ENCODE measurements around the gene DBP.

DBP gene

DNA sequence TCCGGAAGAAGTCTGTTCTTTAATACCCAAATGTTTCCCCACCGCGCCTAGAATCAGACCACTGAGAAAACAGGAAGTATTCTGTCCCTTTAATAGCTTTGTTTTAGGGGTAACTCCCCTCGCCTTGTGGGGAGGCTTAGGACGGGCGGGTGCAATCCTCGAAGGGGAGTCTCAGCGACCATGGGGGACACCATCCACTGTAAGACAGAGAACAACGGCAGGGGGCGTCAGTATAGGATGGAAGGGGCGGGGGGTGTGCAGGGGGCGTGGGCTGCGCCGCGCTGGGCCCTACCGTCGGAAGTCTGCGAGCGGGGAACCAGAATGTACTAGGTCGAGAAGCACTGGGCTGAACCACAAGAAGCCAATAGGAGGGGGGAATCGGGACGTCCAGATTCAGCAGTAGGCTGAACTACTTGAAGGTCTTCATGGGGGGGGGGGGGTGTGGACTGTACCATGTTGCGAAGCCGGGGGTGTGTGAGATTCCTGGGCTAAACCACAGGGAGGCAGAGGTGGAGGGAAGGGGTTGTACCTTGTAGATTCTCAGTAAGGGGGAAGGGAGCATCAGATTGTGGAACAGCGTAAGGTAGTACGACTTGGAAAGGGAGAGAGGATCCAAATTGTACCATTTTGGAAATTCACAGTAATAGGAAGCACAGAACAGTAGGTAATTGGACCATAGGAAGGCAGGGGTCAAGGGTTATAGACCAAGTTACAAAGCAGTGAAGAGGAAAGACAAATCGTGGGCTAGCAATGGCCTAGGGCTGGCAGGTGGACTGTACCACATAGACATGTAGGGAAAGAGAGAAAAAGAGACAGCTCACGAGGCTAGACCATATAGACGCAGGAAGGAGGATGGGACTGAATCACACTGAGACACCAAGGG, 1.0 kb upstream of the DBP start:
- TF ChIP-seq, protein P1, sequence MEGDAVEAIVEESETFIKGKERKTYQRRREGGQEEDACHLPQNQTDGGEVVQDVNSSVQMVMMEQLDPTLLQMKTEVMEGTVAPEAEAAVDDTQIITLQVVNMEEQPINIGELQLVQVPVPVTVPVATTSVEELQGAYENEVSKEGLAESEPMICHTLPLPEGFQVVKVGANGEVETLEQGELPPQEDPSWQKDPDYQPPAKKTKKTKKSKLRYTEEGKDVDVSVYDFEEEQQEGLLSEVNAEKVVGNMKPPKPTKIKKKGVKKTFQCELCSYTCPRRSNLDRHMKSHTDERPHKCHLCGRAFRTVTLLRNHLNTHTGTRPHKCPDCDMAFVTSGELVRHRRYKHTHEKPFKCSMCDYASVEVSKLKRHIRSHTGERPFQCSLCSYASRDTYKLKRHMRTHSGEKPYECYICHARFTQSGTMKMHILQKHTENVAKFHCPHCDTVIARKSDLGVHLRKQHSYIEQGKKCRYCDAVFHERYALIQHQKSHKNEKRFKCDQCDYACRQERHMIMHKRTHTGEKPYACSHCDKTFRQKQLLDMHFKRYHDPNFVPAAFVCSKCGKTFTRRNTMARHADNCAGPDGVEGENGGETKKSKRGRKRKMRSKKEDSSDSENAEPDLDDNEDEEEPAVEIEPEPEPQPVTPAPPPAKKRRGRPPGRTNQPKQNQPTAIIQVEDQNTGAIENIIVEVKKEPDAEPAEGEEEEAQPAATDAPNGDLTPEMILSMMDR (IDR thresholded peaks at IDR 0.05) = peak; percentile 15; the same call in 1 of the 2 replicates
- no peak for TF ChIP-seq ZFX (IDR thresholded peaks at IDR 0.05; ENCODE audit: borderline replicate concordance)
- peak overlapping the region; percentile 100 for H3K27ac ChIP-seq

DNA sequence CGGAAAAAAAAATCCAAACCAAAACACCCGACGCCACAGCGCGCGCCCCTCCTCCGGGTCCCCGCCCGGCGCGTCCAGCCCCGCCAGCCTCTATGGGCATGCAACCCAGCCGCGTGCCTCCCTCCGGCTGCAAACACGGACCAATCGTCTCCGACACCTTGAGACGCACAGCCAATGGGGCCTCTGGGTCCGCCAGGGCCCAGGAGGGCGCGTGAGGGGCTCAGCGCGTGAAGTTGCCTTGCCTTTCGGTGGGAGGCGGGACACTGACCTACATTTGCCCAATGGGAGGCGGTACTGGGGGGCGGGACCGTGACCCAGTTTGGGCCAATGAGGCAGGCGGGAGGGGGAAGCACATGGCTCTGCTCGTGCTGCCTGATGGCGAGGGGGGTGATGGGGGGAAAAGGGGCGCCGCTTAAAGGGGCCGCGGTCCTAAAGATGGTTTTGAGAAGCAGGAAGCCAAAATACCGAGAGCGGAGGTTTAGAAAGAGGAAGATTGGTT, 319 bp upstream of the DBP start:
- no peak for TF ChIP-seq ZFX (IDR thresholded peaks at IDR 0.05; ENCODE audit: borderline replicate concordance)
- TF ChIP-seq, protein P1 (IDR thresholded peaks at IDR 0.05) = no peak
- peak overlapping the region; percentile 100 for H3K27ac ChIP-seq

DNA sequence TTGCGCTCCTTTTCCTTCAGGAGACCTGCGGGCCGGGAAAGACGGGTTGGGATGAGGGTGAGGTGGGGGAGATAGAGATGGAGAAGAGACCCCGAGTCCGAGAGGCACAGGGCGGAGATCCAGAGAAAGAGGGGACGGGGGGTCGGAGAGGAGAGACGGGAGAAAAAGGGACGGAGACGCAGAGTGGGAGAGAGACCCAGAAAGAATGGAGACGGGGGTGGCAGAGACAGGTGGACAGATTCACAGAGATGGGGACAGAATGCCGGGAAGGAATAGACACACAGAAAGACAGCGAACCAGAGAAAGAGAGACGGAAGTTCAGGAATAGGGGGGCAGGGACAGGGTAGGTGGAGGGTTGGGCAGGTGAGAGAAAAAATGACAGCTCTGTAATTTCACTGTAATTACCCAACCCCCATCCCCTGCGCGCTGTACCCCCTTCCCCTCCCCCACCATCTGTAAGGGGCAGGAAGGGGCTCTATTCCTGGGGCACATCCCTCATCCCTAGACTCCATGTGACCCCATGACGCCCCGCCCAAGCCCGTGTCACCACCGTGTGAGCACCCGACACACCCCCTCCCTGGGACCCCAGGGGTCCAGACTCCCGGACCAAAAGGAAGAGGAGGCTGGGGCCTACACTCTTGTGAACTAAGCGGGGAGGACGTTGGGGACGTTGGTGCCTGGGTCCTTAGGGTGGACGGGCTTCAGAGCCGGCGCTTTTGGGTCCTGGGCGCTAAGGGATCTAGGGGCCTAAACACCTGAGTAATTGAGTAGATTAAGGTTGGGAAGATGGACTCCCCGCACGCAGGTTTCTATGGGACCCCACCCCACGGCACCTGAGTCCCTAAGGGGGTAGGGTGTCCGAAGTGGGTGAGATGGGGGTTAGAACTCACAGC, 967 bp downstream of the DBP start:
- TF ChIP-seq, protein P1 (IDR thresholded peaks at IDR 0.05) = no peak
- no peak for TF ChIP-seq ZFX (IDR thresholded peaks at IDR 0.05; ENCODE audit: borderline replicate concordance)
- peak overlapping the region; percentile 100 for H3K27ac ChIP-seq

DNA sequence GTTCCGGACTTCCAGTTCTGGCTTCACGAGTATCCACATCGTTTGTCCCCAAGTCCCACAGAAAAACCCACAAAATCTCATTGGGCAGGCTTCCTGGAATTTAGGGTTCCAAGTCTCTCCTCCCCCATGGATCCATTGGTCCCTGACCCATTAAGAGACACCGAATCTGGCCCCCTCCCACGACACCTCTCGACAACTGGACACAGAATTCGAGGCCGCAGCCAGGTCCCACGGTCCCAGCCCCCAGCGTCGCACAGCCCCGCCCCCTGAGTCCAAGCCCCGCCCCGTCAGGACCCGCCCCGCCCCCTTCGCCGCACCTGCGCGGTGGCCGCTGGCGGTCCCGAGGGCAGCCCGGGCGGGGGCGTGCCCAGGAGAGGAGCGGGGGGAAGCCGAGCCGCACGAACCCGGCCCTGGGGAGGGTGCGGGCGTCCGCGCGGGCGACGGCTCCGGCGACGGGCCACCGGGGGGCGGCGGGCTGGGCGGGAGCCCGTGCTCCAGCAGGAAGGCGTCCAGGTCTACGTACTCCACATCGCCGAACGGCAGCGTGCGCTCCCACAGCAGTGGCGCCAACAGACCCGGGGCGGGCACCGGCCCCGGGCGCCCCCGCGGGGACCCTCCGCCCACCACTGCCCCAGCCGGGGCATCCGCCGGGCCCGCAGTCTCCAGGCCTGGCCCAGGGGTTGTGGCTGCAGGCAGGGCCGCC, 1.8 kb downstream of the DBP start:
- peak overlapping the region; percentile 100 for H3K27ac ChIP-seq
- TF ChIP-seq, protein P1 (IDR thresholded peaks at IDR 0.05) = no peak; the same call in 1 of the 2 replicates
- TF ChIP-seq ZFX (IDR thresholded peaks at IDR 0.05; ENCODE audit: borderline replicate concordance) = no peak

DNA sequence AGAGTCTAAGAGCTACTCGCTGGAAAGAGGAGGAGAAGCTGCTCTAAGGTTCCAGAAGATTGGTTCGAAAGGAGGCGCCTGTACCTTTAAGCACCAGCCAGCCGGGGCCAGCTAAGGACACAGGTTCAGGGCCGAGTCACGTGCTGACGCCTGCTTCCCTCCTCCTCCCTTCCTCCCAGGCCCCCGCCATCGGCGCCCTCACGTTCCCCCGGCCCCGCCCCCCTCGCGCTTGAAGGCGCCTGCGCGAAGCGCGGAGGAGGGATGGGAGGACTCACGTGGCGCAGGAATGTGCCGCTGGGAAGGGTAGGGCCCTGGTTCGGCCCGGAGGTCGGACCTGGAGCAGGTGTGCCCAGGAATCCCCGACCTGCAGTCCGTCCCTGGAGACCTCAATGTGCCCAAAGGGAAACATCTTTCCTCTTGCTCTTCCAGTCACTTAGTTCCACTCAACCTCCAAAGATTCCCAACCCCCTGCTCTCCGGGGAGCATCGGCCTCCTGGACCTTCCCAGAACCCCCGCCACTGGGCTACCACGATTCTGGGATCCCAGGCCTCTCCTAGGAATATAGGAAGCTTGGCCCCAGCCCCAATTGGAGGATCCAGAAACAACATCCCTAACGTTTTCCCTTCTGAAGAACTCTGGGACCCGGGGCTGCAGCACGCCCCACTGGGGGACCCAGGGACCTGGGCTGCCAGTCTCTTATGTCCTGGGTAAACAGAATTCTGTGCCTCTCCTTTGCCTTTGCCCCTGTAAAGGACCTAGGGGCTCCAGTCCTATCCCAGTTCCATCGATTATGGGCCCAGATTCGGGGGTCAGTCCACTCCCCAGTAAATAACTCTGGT, 2.5 kb downstream of the DBP start:
- H3K27ac ChIP-seq = peak overlapping the region; percentile 100
- TF ChIP-seq, protein P1 (IDR thresholded peaks at IDR 0.05) = no peak
- no peak for TF ChIP-seq ZFX (IDR thresholded peaks at IDR 0.05; ENCODE audit: borderline replicate concordance)

DNA sequence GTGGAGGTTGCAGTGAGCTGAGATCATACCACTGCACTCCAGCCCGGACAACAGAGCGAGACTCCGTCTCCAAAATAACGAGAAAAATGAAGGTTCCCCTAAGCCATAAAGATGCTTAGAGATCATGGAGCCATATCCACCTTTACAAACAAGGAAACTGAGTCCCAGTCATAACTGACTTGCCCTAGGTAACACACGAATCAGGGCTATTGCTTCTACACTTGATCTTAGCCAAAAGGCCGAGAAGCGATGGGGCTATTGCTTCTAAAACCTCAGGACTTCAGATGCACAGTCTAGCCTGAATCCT, 3.2 kb downstream of the DBP start:
- H3K27ac ChIP-seq = peak overlapping the region; percentile 100
- TF ChIP-seq ZFX (IDR thresholded peaks at IDR 0.05; ENCODE audit: borderline replicate concordance) = no peak
- TF ChIP-seq, protein P1 (IDR thresholded peaks at IDR 0.05) = no peak
